PC-3 (cell line): Measurements from ENCODE around the gene LILRB4. TPM values are rescaled to one million over a fixed set of nuclear protein-coding genes. Genes with fewer than 3 reads are reported as not detected.

Source experiments
- ATAC-seq: fragments of 200-7000 bp; cut with Tn5 transposase; 2 replicates; pipeline ENCODE4 v1.9.1; 2020; ENCODE audit warnings: mild to moderate bottlenecking, moderate library complexity
- BruUV-seq: library from RNA; stranded (reverse); fragments of 400-500 nt; replicated peaks from 2 replicates; lab custom pipeline; 2021; lab: Mats Ljungman, UMichigan
- CTCF ChIA-PET: fragments of 300-600 bp; sonication (Branson Sonifier 250); formaldehyde crosslinking; loops from one replicate; lab custom pipeline; 2022; ENCODE audit warnings: antibody characterized with exemption; lab: Charles Lee
- POLR2A ChIA-PET: fragments of 300-600 bp; sonication (Branson Sonifier 250); formaldehyde crosslinking; loops from one replicate; lab custom pipeline; 2022; ENCODE audit warnings: antibody characterized with exemption; ENCODE audit not compliant: unreplicated experiment; lab: Charles Lee
- DNase-seq: peaks from one replicate; pipeline ENCODE4 v3.0.0-alpha.2; 2015
- H2AFZ ChIP-seq: fragments of 300-600 bp; sonication (generic); 2 replicates; pipeline ENCODE4 v1.6.0; 2016; ENCODE audit warnings: antibody characterized with exemption, low read length
- H3F3A ChIP-seq: fragments of 300-600 bp; sonication (generic); one replicate; pipeline ENCODE4 v1.6.0; 2017; ENCODE audit warnings: antibody characterized with exemption, low read length, control low read depth, mild to moderate bottlenecking; ENCODE audit not compliant: unreplicated experiment
- H3K27ac ChIP-seq: fragments of 300-600 bp; sonication (generic); 2 replicates; pipeline ENCODE4 v1.5.1; 2016; ENCODE audit warnings: mild to moderate bottlenecking, low read length
- H3K27me3 ChIP-seq: fragments of 300-600 bp; sonication (generic); 2 replicates; pipeline ENCODE4 v1.6.1; 2016; ENCODE audit warnings: low read length, mixed read lengths
- H3K36me3 ChIP-seq: fragments of 300-600 bp; sonication (generic); 2 replicates; pipeline ENCODE4 v1.6.1; 2016; ENCODE audit warnings: low read depth, mixed run types, low read length, mixed read lengths
- H3K4me1 ChIP-seq: fragments of 300-600 bp; sonication (generic); 2 replicates; pipeline ENCODE4 v1.5.1; 2016; ENCODE audit warnings: low read length; ENCODE audit not compliant: insufficient read depth
- H3K4me2 ChIP-seq: fragments of 300-600 bp; sonication (generic); 2 replicates; pipeline ENCODE4 v1.6.0; 2016; ENCODE audit warnings: low read length
- H3K4me3 ChIP-seq: fragments of 300-600 bp; sonication (generic); 2 replicates; pipeline ENCODE4 v1.5.1; 2016; ENCODE audit warnings: mild to moderate bottlenecking, low read length, mixed read lengths
- H3K79me2 ChIP-seq: fragments of 300-600 bp; sonication (generic); 2 replicates; pipeline ENCODE4 v1.6.1; 2017; ENCODE audit warnings: low read length, mixed read lengths
- H3K9ac ChIP-seq: fragments of 300-600 bp; sonication (generic); 2 replicates; pipeline ENCODE4 v1.6.0; 2016; ENCODE audit warnings: mild to moderate bottlenecking, low read length
- H3K9me2 ChIP-seq: fragments of 300-600 bp; sonication (generic); replicated peaks from 2 replicates; pipeline ENCODE4 v1.6.1; 2016; ENCODE audit warnings: mixed run types, low read length, mixed read lengths
- H3K9me3 ChIP-seq: fragments of 300-600 bp; sonication (generic); 2 replicates; pipeline ENCODE4 v1.6.1; 2016; ENCODE audit warnings: low read length, mixed read lengths
- H4K20me1 ChIP-seq: fragments of 300-600 bp; sonication (generic); 2 replicates; pipeline ENCODE4 v1.6.1; 2016; ENCODE audit warnings: low read length, mixed read lengths
- CTCF ChIP-seq: fragments of 300-600 bp; sonication (generic); conservative IDR thresholded peaks from 2 replicates; pipeline ENCODE4 v1.5.1; 2017; ENCODE audit warnings: antibody characterized with exemption, low read depth, mild to moderate bottlenecking, low read length
- EZH2 ChIP-seq: fragments of 300-600 bp; sonication (generic); IDR thresholded peaks from one replicate; pipeline ENCODE4 v1.6.1; 2017; ENCODE audit warnings: antibody characterized with exemption, mild to moderate bottlenecking, low read length; ENCODE audit not compliant: unreplicated experiment
- EZH2phosphoT487 ChIP-seq: fragments of 300-600 bp; sonication (generic); IDR thresholded peaks from 2 replicates; pipeline ENCODE4 v1.6.1; 2018; ENCODE audit warnings: mild to moderate bottlenecking, antibody characterized with exemption, low read length, borderline replicate concordance
- intact Hi-C: fragments of 100-400 bp; cut with micrococcal nuclease; formaldehyde crosslinking; loops from 2 replicates; pipeline ENCODE4 v1.9.0; 2023
- total RNA-seq: library from RNA; depleted of rRNA; stranded (reverse); fragments of >200 nt; gene quantifications from 2 replicates; pipeline ENCODE4 v1.2.3, GENCODE V29; 2014

LILRB4 gene
- total RNA-seq, 1 experiment from 2014 or later: not detected

GRCh38 chr19:54704928-54705327 lies 42.1 kb downstream of the LILRB4 start:
- no peaks in the 10 kb centered on the region for H3K9me3 ChIP-seq
- no peaks in the 10 kb centered on the region for H3K79me2 ChIP-seq
- no peak overlapping the region for H3K4me3 ChIP-seq
- POLR2A ChIA-PET: no interaction called here
- no peak overlapping the region for H3K9ac ChIP-seq
- no peak overlapping the region for H3K27ac ChIP-seq
- no peaks in the 10 kb centered on the region for H3K36me3 ChIP-seq
- no peak overlapping the region for H2AFZ ChIP-seq
- no peak overlapping the region for H3K4me2 ChIP-seq
- TF ChIP-seq CTCF (no peak), EZH2 (no peak), EZH2phosphoT487 (no peak)
- no peak for ATAC-seq
- intact Hi-C loops: no loop called here
- H3K4me1 ChIP-seq: no peaks in the 10 kb centered on the region
- no TSS peak for BruUV-seq
- H3K27me3 ChIP-seq: peaks cover 46% of the 10 kb centered on the region
- H3F3A ChIP-seq: no peaks in the 10 kb centered on the region
- no peaks in the 10 kb centered on the region for H4K20me1 ChIP-seq
- H3K9me2 ChIP-seq: no peaks in the 10 kb centered on the region
- CTCF ChIA-PET: no interaction called here
- no peak for DNase-seq

GRCh38 chr19:54707962-54708361 lies 45.2 kb downstream of the LILRB4 start:
- H3K27ac ChIP-seq: no peak overlapping the region
- H3K36me3 ChIP-seq: no peaks in the 10 kb centered on the region
- ChIA-PET CTCF (no interaction called here), POLR2A (no interaction called here)
- peaks cover 22% of the 10 kb centered on the region for H3K27me3 ChIP-seq
- no peaks in the 10 kb centered on the region for H3K9me3 ChIP-seq
- no peaks in the 10 kb centered on the region for H4K20me1 ChIP-seq
- no peaks in the 10 kb centered on the region for H3K79me2 ChIP-seq
- H3K4me2 ChIP-seq: no peak overlapping the region
- DNase-seq (no peak), ATAC-seq (no peak)
- H3K4me3 ChIP-seq: no peak overlapping the region
- intact Hi-C loops: no loop called here
- TF ChIP-seq EZH2phosphoT487 (no peak), EZH2 (no peak), CTCF (no peak)
- H3K9ac ChIP-seq: no peak overlapping the region
- H2AFZ ChIP-seq: no peak overlapping the region
- H3K9me2 ChIP-seq: no peaks in the 10 kb centered on the region
- H3F3A ChIP-seq: no peaks in the 10 kb centered on the region
- no peaks in the 10 kb centered on the region for H3K4me1 ChIP-seq
- no TSS peak for BruUV-seq

- H3K27ac ChIP-seq: no peak overlapping the region
- H3K9me3 ChIP-seq: no peaks in the 10 kb centered on the region
- H3K36me3 ChIP-seq: no peaks in the 10 kb centered on the region
- H4K20me1 ChIP-seq: no peaks in the 10 kb centered on the region
- no peaks in the 10 kb centered on the region for H3K79me2 ChIP-seq
- intact Hi-C loops: no loop called here
- ChIA-PET CTCF (no interaction called here), POLR2A (no interaction called here)
- no peak overlapping the region for H3K9ac ChIP-seq
- BruUV-seq: no TSS peak
- no peaks in the 10 kb centered on the region for H3K4me1 ChIP-seq
- no peak overlapping the region for H3K4me3 ChIP-seq
- ATAC-seq (no peak), DNase-seq (no peak)
- no peaks in the 10 kb centered on the region for H3F3A ChIP-seq
- no peak for TF ChIP-seq CTCF
- no peak for TF ChIP-seq EZH2
- no peak for TF ChIP-seq EZH2phosphoT487
- no peak overlapping the region for H3K4me2 ChIP-seq
- H3K9me2 ChIP-seq: no peaks in the 10 kb centered on the region
- no peak overlapping the region for H2AFZ ChIP-seq
- peaks cover 14% of the 10 kb centered on the region; the same call in 1 of the 2 replicates for H3K27me3 ChIP-seq
Measured at GRCh38 chr19:54708781-54709180, 46.0 kb downstream of the LILRB4 start.
